Memory B cell (primary cell): ENCODE results near the gene CTIF.

Source experiments
- ATAC-seq: fragments of 150-1000 bp; cut with Tn5 transposase; 2 replicates; pipeline ENCODE4 v1.10.0; 2021; ENCODE audit warnings: low read depth, mild to moderate bottlenecking, moderate library complexity
- DNase-seq, 2 donors: peaks; one replicate each; pipeline ENCODE4 v3.0.0; 2022; ENCODE audit warnings: low spot score in 2 of 2
- H3K27ac Mint-ChIP-seq: one replicate; pipeline ENCODE4 v1.8.0; 2022; ENCODE audit warnings: mild to moderate bottlenecking, moderate library complexity, mixed read lengths
- H3K27me3 Mint-ChIP-seq: one replicate; pipeline ENCODE4 v1.8.0; 2022; ENCODE audit warnings: mixed read lengths
- H3K36me3 Mint-ChIP-seq: one replicate; pipeline ENCODE4 v1.8.0; 2022; ENCODE audit warnings: mild to moderate bottlenecking, mixed read lengths
- H3K4me1 Mint-ChIP-seq: one replicate; pipeline ENCODE4 v1.8.0; 2022; ENCODE audit warnings: mixed read lengths
- H3K4me3 Mint-ChIP-seq: one replicate; pipeline ENCODE4 v1.8.0; 2022; ENCODE audit warnings: mild to moderate bottlenecking, moderate library complexity, mixed read lengths
- H3K9me3 Mint-ChIP-seq: one replicate; pipeline ENCODE4 v1.8.0; 2022; ENCODE audit warnings: mixed read lengths

Gene CTIF

GRCh38 chr18:48541026-48541746 is 2.4 kb downstream of the CTIF start:
- ATAC-seq (peak; percentile 39), DNase-seq (peak; percentile 4 to 30)
- H3K27me3 Mint-ChIP-seq: peaks cover 5% of the 10 kb centered on the region
- H3K9me3 Mint-ChIP-seq: no peaks in the 10 kb centered on the region
- peaks cover 3% of the 10 kb centered on the region for H3K4me1 Mint-ChIP-seq
- H3K27ac Mint-ChIP-seq: no peak overlapping the region
- H3K36me3 Mint-ChIP-seq: no peaks in the 10 kb centered on the region
- H3K4me3 Mint-ChIP-seq: peak overlapping the region; percentile 92

GRCh38 chr18:48541747-48542400 is 3.0 kb downstream of the CTIF start:
- ATAC-seq: no peak

GRCh38 chr18:48542513-48543181 is 3.8 kb downstream of the CTIF start:
- Mint-ChIP-seq H3K27me3 (peaks cover 5% of the 10 kb centered on the region), H3K27ac (no peak overlapping the region), H3K9me3 (no peaks in the 10 kb centered on the region), H3K36me3 (no peaks in the 10 kb centered on the region), H3K4me3 (no peak overlapping the region), H3K4me1 (peaks cover 3% of the 10 kb centered on the region)
- no peak for DNase-seq
- no peak for ATAC-seq

More at GRCh38 chr18:48541747-48542400, 3.0 kb downstream of the CTIF start:
- H3K4me3 Mint-ChIP-seq: peak overlapping the region; percentile 92
- no peak overlapping the region for H3K27ac Mint-ChIP-seq
- no peak for DNase-seq
- H3K4me1 Mint-ChIP-seq: peaks cover 3% of the 10 kb centered on the region
- H3K27me3 Mint-ChIP-seq: peaks cover 5% of the 10 kb centered on the region
- H3K36me3 Mint-ChIP-seq: no peaks in the 10 kb centered on the region
- H3K9me3 Mint-ChIP-seq: no peaks in the 10 kb centered on the region

- ATAC-seq (no peak), DNase-seq (no peak)
- no peak overlapping the region for H3K4me3 Mint-ChIP-seq
- peaks cover 5% of the 10 kb centered on the region for H3K27me3 Mint-ChIP-seq
- H3K27ac Mint-ChIP-seq: no peak overlapping the region
- H3K4me1 Mint-ChIP-seq: peaks cover 3% of the 10 kb centered on the region
- H3K9me3 Mint-ChIP-seq: no peaks in the 10 kb centered on the region
- no peaks in the 10 kb centered on the region for H3K36me3 Mint-ChIP-seq
These were observed 4.4 kb downstream of the CTIF start for GRCh38 chr18:48543228-48543627.

GRCh38 chr18:48544116-48544515 is 5.3 kb downstream of the CTIF start:
- no peak overlapping the region for H3K4me3 Mint-ChIP-seq
- no peaks in the 10 kb centered on the region for H3K36me3 Mint-ChIP-seq
- no peak for ATAC-seq
- no peak overlapping the region for H3K27ac Mint-ChIP-seq
- peaks cover 5% of the 10 kb centered on the region for H3K4me1 Mint-ChIP-seq
- H3K27me3 Mint-ChIP-seq: peaks cover 5% of the 10 kb centered on the region
- DNase-seq: no peak
- H3K9me3 Mint-ChIP-seq: no peaks in the 10 kb centered on the region

GRCh38 chr18:48544661-48545415 is 6.0 kb downstream of the CTIF start:
- peaks cover 5% of the 10 kb centered on the region for H3K27me3 Mint-ChIP-seq
- H3K4me1 Mint-ChIP-seq: peaks cover 5% of the 10 kb centered on the region
- no peak overlapping the region for H3K4me3 Mint-ChIP-seq
- no peaks in the 10 kb centered on the region for H3K9me3 Mint-ChIP-seq
- no peak overlapping the region for H3K27ac Mint-ChIP-seq
- ATAC-seq: no peak
- no peaks in the 10 kb centered on the region for H3K36me3 Mint-ChIP-seq
- DNase-seq: no peak

GRCh38 chr18:48545757-48546321 is 7.0 kb downstream of the CTIF start:
- no peak overlapping the region for H3K27ac Mint-ChIP-seq
- H3K36me3 Mint-ChIP-seq: no peaks in the 10 kb centered on the region
- ATAC-seq: no peak
- H3K4me3 Mint-ChIP-seq: no peak overlapping the region
- peaks cover 5% of the 10 kb centered on the region for H3K27me3 Mint-ChIP-seq
- peaks cover 5% of the 10 kb centered on the region for H3K4me1 Mint-ChIP-seq
- DNase-seq: no peak
- H3K9me3 Mint-ChIP-seq: no peaks in the 10 kb centered on the region

- Mint-ChIP-seq H3K4me1 (peaks cover 3% of the 10 kb centered on the region), H3K36me3 (no peaks in the 10 kb centered on the region), H3K27me3 (peaks cover 5% of the 10 kb centered on the region), H3K4me3 (no peak overlapping the region), H3K9me3 (no peaks in the 10 kb centered on the region), H3K27ac (no peak overlapping the region)
- no peak for ATAC-seq
- DNase-seq: no peak
These were observed 7.6 kb downstream of the CTIF start for GRCh38 chr18:48546396-48546795.

GRCh38 chr18:48547531-48547981 is 8.7 kb downstream of the CTIF start:
- H3K4me3 Mint-ChIP-seq: no peak overlapping the region
- H3K27me3 Mint-ChIP-seq: peaks cover 5% of the 10 kb centered on the region
- H3K4me1 Mint-ChIP-seq: peaks cover 2% of the 10 kb centered on the region
- H3K36me3 Mint-ChIP-seq: no peaks in the 10 kb centered on the region
- no peak for ATAC-seq
- no peak for DNase-seq
- H3K27ac Mint-ChIP-seq: no peak overlapping the region
- no peaks in the 10 kb centered on the region for H3K9me3 Mint-ChIP-seq

- peaks cover 2% of the 10 kb centered on the region for H3K4me1 Mint-ChIP-seq
- no peak for DNase-seq
- no peak overlapping the region for H3K4me3 Mint-ChIP-seq
- H3K9me3 Mint-ChIP-seq: no peaks in the 10 kb centered on the region
- ATAC-seq: no peak
- H3K27me3 Mint-ChIP-seq: peaks cover 5% of the 10 kb centered on the region
- no peaks in the 10 kb centered on the region for H3K36me3 Mint-ChIP-seq
- H3K27ac Mint-ChIP-seq: no peak overlapping the region
These were observed 9.4 kb downstream of the CTIF start for GRCh38 chr18:48548011-48548771.

GRCh38 chr18:48548921-48549320 is 10.1 kb downstream of the CTIF start:
- no peak overlapping the region for H3K27ac Mint-ChIP-seq

GRCh38 chr18:48550101-48550729 is 11.4 kb downstream of the CTIF start:
- Mint-ChIP-seq H3K27ac (no peak overlapping the region), H3K4me1 (peaks cover 2% of the 10 kb centered on the region), H3K27me3 (no peaks in the 10 kb centered on the region), H3K9me3 (no peaks in the 10 kb centered on the region), H3K4me3 (no peak overlapping the region), H3K36me3 (no peaks in the 10 kb centered on the region)
- DNase-seq (no peak), ATAC-seq (no peak)

More at GRCh38 chr18:48548921-48549320, 10.1 kb downstream of the CTIF start:
- H3K36me3 Mint-ChIP-seq: no peaks in the 10 kb centered on the region
- peaks cover 2% of the 10 kb centered on the region for H3K4me1 Mint-ChIP-seq
- H3K27me3 Mint-ChIP-seq: peaks cover 5% of the 10 kb centered on the region
- H3K9me3 Mint-ChIP-seq: no peaks in the 10 kb centered on the region
- ATAC-seq (no peak), DNase-seq (no peak)
- H3K4me3 Mint-ChIP-seq: no peak overlapping the region

- Mint-ChIP-seq H3K9me3 (no peaks in the 10 kb centered on the region), H3K36me3 (no peaks in the 10 kb centered on the region), H3K4me1 (peaks cover 2% of the 10 kb centered on the region), H3K27ac (no peak overlapping the region), H3K4me3 (no peak overlapping the region), H3K27me3 (no peaks in the 10 kb centered on the region)
- ATAC-seq (no peak), DNase-seq (no peak)
These were observed 12.3 kb downstream of the CTIF start for GRCh38 chr18:48551100-48551499.
